GM12874 (cell line): Measurements from ENCODE around the gene PDE6G.

ENCODE experiments used
- TF ChIP-seq, protein P1 (sequence below): IDR thresholded peaks from 2 replicates; pipeline ENCODE4 v1.5.1; 2011; ENCODE audit warnings: low read depth, mild to moderate bottlenecking, control low read depth, low read length, moderate library complexity; ENCODE audit not compliant: insufficient read depth

Gene PDE6G

DNA sequence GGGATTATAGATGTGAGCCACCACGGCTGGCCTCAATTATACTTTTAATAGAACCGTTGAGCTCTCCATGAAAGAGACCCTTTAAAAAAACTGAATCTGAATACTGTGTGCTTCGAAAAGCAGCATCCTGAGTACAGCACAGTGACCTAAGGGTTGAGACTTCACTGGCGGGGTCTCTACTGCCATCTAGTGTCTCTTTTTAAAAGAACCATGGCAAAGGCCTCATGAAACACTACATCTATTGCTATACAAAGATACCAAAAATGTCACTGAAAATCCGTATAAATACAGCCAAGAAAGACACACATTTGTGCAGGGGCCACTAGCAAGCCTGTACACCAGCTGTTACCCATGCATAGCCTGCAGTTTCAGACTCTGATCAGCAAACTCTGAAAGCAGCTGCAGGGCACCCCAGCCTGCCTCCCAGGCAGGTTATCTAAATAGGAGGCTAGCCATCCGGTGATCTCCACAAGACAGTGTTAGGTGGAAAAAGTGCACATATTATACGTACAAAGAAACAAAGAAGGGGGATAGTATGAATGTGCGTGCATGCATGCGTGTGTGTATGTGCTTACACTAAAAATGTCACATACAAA lies 54.7 kb downstream of the PDE6G start:
- TF ChIP-seq, protein P1, sequence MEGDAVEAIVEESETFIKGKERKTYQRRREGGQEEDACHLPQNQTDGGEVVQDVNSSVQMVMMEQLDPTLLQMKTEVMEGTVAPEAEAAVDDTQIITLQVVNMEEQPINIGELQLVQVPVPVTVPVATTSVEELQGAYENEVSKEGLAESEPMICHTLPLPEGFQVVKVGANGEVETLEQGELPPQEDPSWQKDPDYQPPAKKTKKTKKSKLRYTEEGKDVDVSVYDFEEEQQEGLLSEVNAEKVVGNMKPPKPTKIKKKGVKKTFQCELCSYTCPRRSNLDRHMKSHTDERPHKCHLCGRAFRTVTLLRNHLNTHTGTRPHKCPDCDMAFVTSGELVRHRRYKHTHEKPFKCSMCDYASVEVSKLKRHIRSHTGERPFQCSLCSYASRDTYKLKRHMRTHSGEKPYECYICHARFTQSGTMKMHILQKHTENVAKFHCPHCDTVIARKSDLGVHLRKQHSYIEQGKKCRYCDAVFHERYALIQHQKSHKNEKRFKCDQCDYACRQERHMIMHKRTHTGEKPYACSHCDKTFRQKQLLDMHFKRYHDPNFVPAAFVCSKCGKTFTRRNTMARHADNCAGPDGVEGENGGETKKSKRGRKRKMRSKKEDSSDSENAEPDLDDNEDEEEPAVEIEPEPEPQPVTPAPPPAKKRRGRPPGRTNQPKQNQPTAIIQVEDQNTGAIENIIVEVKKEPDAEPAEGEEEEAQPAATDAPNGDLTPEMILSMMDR: peak; percentile 69
